IgD-negative memory B cell (primary cell): Measurements from ENCODE around the gene GPR17. TPM values are rescaled to one million over a fixed set of nuclear protein-coding genes. Genes with fewer than 3 reads are reported as not detected.

Experiments
- H3K27ac Mint-ChIP-seq, 3 donors: one replicate each; pipeline ENCODE4 v1.8.0; 2020 to 2022; ENCODE audit warnings: mild to moderate bottlenecking in 3 of 3, mixed read lengths in 3 of 3, moderate library complexity in 1 of 3
- H3K27me3 Mint-ChIP-seq: one replicate; pipeline ENCODE4 v1.8.0; 2021; ENCODE audit warnings: mixed read lengths
- H3K36me3 Mint-ChIP-seq: one replicate; pipeline ENCODE4 v1.8.0; 2020; ENCODE audit warnings: mild to moderate bottlenecking, mixed read lengths
- H3K4me1 Mint-ChIP-seq, 3 donors: one replicate each; pipeline ENCODE4 v1.8.0; 2020 to 2022; ENCODE audit warnings: mixed read lengths in 3 of 3, mild to moderate bottlenecking in 1 of 3
- H3K4me3 Mint-ChIP-seq, 4 donors: one replicate each; pipeline ENCODE4 v1.8.0; 2020 to 2022; ENCODE audit warnings: mild to moderate bottlenecking in 4 of 4, mixed read lengths in 4 of 4, moderate library complexity in 3 of 4
- H3K9me3 Mint-ChIP-seq, 3 donors: one replicate each; pipeline ENCODE4 v1.8.0; 2020 to 2021; ENCODE audit warnings: mixed read lengths in 3 of 3, mild to moderate bottlenecking in 1 of 3
- polyA plus RNA-seq: library from polyadenylated mRNA; unstranded; fragments of 300-500 nt; fragmentation: Illumina TruSeq; gene quantifications from one replicate; pipeline ENCODE4 v1.2.3, GENCODE V29; 2021

Gene GPR17
- polyA plus RNA-seq, 1 donor from 2014 or later, result not detected

DNA sequence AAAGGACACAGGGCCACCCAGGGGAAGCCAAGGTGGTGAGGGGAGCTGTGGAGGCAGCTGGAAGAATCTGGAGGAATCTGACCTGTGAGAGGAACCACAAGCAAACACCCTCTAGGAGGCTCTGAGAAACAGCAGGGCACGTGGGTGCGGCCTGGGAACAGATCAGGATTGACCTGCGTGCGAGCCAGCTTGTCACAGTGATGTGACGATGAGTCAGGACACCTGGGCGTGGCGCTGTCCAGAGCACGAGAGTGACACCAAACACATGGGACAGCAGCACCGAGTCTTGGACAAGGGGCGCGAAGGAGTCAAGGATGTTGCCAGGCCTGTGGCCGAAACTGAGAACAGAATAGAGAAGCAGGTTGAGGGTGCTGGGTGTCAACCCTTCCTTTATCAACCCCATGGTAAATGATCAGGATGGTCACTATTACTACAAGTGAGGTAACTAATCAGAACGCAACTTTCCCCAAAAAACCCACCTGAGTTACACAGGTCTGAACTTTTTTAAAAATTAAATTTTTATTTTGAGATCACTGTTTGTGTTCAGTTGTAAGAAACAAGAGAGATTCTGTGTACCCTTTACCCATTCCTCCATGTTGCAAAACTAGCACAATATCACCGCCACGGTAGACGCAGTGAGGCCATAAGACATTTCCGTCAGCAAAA, 54.7 kb downstream of the GPR17 start:
- Mint-ChIP-seq H3K9me3 (no peaks in the 10 kb centered on the region), H3K4me1 (peaks cover 25 to 32% (median 30%) of the 10 kb centered on the region in 3 donors), H3K27ac (peak overlapping the region; percentile 84 to 99 (median 98)), H3K36me3 (peaks cover 3% of the 10 kb centered on the region), H3K4me3 (peak overlapping the region; percentile 93 to 98 (median 96)), H3K27me3 (no peaks in the 10 kb centered on the region)

DNA sequence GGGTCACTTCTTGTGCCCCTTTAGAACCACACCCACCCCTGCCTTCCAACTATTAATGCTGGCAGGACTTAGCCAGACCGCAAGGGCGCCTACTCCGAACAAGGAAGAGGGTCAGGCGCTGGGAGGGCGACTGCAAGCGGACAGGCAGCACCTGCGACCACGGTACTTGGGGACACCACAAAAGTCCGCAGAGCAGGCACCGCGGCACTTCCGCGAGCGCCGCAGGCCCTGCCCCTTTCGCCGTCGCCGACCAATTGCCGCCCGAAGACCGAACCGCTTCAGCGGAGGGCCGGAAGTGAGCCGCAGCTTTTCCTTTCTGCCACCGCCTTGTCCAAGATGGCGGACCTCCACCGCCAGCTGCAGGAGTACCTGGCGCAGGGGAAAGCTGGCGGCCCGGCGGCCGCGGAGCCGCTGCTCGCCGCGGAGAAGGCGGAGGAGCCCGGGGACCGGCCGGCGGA, 55.3 kb downstream of the GPR17 start, which contains the start of gene SFT2D3:
Gene SFT2D3, plus strand, starts transcription at position 305 of the 458 bp plus-strand sequence. Its CDS starts 32 bp downstream, at position 337.
- Mint-ChIP-seq H3K27ac (peak within 1 kb of the TSS; percentile 84 to 99 (median 98)), H3K36me3 (peaks cover 3% of the 10 kb centered on the region), H3K4me1 (peaks cover 25 to 32% (median 29%) of the 10 kb centered on the region in 3 donors), H3K27me3 (no peaks in the 10 kb centered on the region), H3K4me3 (peak within 1 kb of the TSS; percentile 93 to 98 (median 96)), H3K9me3 (no peaks in the 10 kb centered on the region)

DNA sequence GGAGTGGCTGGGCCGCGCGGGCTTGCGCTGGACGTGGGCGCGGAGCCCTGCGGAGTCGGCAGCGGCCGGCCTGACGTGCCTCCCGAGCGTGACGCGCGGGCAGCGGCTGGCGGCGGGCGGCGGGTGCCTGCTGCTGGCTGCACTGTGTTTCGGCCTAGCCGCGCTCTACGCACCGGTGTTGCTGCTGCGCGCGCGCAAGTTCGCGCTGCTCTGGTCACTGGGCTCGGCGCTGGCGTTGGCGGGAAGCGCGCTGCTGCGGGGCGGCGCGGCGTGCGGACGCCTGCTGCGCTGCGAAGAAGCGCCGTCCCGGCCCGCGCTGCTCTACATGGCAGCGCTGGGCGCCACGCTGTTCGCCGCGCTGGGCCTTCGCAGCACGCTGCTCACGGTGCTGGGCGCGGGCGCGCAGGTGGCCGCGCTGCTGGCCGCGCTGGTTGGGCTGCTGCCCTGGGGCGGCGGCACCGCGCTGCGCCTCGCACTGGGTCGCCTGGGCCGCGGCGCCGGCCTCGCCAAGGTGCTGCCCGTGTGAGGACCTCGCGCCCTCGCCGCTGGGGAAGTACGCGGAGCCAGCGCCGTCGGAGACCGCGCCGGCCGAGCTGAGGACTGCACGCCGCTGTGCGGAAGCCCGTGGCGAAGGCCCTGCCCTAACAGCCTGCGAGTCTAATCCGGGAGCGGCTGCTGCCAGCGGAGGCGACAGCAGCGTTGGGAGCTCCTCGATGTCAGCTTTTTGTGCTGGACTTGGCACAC, 55.9 kb downstream of the GPR17 start:
- Mint-ChIP-seq H3K36me3 (peaks cover 3% of the 10 kb centered on the region), H3K4me1 (peaks cover 25 to 32% (median 29%) of the 10 kb centered on the region in 3 donors), H3K4me3 (peak overlapping the region; percentile 93 to 98 (median 96)), H3K27ac (peak overlapping the region; percentile 84 to 99 (median 95)), H3K9me3 (no peaks in the 10 kb centered on the region), H3K27me3 (no peaks in the 10 kb centered on the region)

Other genes starting within 250 kb of the GPR17 start
- gene PROC, start 227.7 kb upstream of the GPR17 start, polyA plus RNA-seq, result not detected
- 30.0 TPM for gene IWS1, start 119.7 kb upstream of the GPR17 start, polyA plus RNA-seq
- gene MYO7B, start 110.5 kb upstream of the GPR17 start, polyA plus RNA-seq, result 1.1 TPM
- 35.1 TPM for gene LIMS2, start 29.4 kb downstream of the GPR17 start, polyA plus RNA-seq
- not detected for gene SFT2D3, start 55.3 kb downstream of the GPR17 start, polyA plus RNA-seq
- 39.5 TPM for gene WDR33, start 165.0 kb downstream of the GPR17 start, polyA plus RNA-seq
- 42.7 TPM for gene POLR2D, start 212.0 kb downstream of the GPR17 start, polyA plus RNA-seq
- 6.7 TPM for gene AMMECR1L, start 239.8 kb downstream of the GPR17 start, polyA plus RNA-seq